GM20000 (cell line): Measurements from ENCODE around the gene HFE.
"Not testable (repeated sequence)": the region's sequence is repeated elsewhere in the genome, so short reads cannot be mapped to it uniquely, and the experiment has no call there.

Source experiments
- DNase-seq: peaks from one replicate; pipeline ENCODE4 v3.0.0; 2012; ENCODE audit warnings: low spot score
- CTCF ChIP-seq: IDR thresholded peaks from 2 replicates; pipeline ENCODE4 v1.5.1; 2012; ENCODE audit warnings: mild to moderate bottlenecking, control low read depth; ENCODE audit errors: extremely low read depth, missing control alignments

The HFE gene

GRCh38 chr6:26105842-26106241 lies 18.6 kb downstream of the HFE start:
- DNase-seq, result no peak
- TF ChIP-seq CTCF, result no peak

- TF ChIP-seq CTCF, result no peak
- no peak for DNase-seq
Observed at GRCh38 chr6:26107935-26108334, 20.7 kb downstream of the HFE start.

GRCh38 chr6:26109772-26110171 lies 22.5 kb downstream of the HFE start:
- TF ChIP-seq CTCF, result no peak
- DNase-seq, result no peak

- no peak for DNase-seq
- TF ChIP-seq CTCF, result no peak
Observed at GRCh38 chr6:26113570-26113969, 26.3 kb downstream of the HFE start.

GRCh38 chr6:26115226-26115625 lies 28.0 kb downstream of the HFE start:
- no peak for DNase-seq
- TF ChIP-seq CTCF, result no peak

- no peak for TF ChIP-seq CTCF
- DNase-seq, result no peak
Observed at GRCh38 chr6:26116267-26116666, 29.0 kb downstream of the HFE start.

GRCh38 chr6:26118999-26119398 lies 31.8 kb downstream of the HFE start:
- DNase-seq, result no peak
- no peak for TF ChIP-seq CTCF

GRCh38 chr6:26120115-26120514 lies 32.9 kb downstream of the HFE start:
- not testable (repeated sequence) for DNase-seq
